ENCODE data around the gene ANKRD13B. TPM values are rescaled to one million over a fixed set of nuclear protein-coding genes. Genes with fewer than 3 reads are reported as not detected.
A peak's percentile ranks its signal among the peaks of the same experiment; 100 is the strongest.

ANKRD13B gene
- total RNA-seq, 2 donors from 2014 or later = 2.7 to 30.0 TPM

DNA sequence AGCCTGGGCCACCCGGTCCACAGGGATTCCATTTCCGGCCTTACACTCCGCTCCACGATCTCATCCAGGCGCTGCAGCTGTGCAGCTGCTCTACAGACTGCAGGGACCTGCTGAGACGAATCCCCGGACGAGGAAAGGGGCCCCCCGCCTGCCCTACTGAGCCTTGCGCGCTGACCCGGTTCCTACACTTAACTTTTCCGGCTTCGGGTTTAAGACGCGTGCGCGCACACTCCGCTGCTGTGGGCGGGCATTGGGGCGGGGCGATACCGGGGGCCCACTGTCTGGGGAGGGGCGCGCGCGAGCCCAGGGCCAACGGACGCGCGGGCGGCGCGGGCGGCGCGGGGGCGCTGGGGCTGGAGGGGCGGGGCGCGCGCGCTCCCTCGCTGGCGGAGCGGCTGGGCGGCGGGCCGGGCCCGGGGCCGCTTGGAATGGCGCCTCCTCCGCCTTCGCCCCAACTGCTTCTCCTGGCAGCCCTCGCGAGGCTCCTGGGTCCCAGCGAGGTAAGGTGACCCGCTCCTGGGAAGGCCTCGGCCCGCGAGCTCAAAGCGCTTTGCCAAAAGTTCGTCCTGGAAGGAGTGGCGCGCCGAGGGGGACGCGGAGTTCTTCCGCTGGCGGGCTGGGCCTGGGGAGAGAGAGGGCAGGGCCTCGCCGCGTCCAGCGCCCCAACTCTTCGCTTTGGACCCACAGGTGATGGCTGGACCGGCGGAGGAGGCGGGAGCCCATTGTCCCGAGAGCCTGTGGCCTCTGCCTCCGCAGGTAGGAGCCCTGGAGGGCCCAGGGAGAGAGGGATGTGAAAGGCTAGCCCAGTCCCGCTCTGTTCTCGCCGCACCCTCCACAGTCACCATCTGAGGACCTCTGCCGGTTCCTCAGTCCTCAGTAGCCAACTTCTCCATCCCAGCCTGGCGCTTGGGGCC is 24.3 kb upstream of the ANKRD13B start, which contains the start of gene TP53I13:
TP53I13 (plus strand) TSS at position 371 of the 914 bp plus-strand sequence; CDS start at position 429, 58 bp downstream.
- H3K4me1 ChIP-seq (replicated peaks) = peaks cover 4% of the 10 kb centered on the region
- peak within 1 kb of the TSS; percentile 61 to 62 for H3K4me3 ChIP-seq
- peak; percentile 88 for DNase-seq (ENCODE audit: low spot score)
- intact Hi-C loops (cut with DNase I) = no loop called here
- no peaks in the 10 kb centered on the region for H3K36me3 ChIP-seq
- peak within 1 kb of the TSS; percentile 85 to 90 for H3K27ac ChIP-seq
- WGBS = under 1% methylated on average over 72 of the region's 85 CpGs
- TF ChIP-seq POLR2AphosphoS5 (IDR thresholded peaks at IDR 0.05) = peak; percentile 70
- TF ChIP-seq, protein P1, sequence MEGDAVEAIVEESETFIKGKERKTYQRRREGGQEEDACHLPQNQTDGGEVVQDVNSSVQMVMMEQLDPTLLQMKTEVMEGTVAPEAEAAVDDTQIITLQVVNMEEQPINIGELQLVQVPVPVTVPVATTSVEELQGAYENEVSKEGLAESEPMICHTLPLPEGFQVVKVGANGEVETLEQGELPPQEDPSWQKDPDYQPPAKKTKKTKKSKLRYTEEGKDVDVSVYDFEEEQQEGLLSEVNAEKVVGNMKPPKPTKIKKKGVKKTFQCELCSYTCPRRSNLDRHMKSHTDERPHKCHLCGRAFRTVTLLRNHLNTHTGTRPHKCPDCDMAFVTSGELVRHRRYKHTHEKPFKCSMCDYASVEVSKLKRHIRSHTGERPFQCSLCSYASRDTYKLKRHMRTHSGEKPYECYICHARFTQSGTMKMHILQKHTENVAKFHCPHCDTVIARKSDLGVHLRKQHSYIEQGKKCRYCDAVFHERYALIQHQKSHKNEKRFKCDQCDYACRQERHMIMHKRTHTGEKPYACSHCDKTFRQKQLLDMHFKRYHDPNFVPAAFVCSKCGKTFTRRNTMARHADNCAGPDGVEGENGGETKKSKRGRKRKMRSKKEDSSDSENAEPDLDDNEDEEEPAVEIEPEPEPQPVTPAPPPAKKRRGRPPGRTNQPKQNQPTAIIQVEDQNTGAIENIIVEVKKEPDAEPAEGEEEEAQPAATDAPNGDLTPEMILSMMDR (IDR thresholded peaks at IDR 0.05) = no peak
- TF ChIP-seq POLR2A (IDR thresholded peaks at IDR 0.05) = peak; percentile 86
- no peaks in the 10 kb centered on the region for H3K27me3 ChIP-seq (replicated peaks; ENCODE audit: insufficient read depth)
- H3K9me3 ChIP-seq = no peaks in the 10 kb centered on the region

- peak overlapping the region; percentile 85 to 90 for H3K27ac ChIP-seq
- TF ChIP-seq POLR2AphosphoS5 (IDR thresholded peaks at IDR 0.05) (no peak), POLR2A (IDR thresholded peaks at IDR 0.05) (no peak)
- TF ChIP-seq, protein P1 (IDR thresholded peaks at IDR 0.05) = no peak
- no peak for DNase-seq (ENCODE audit: low spot score)
- WGBS = 51% methylated on average over 14 of the region's 14 CpGs
- peak overlapping the region; percentile 61 to 62 for H3K4me3 ChIP-seq
- H3K9me3 ChIP-seq = no peaks in the 10 kb centered on the region
- intact Hi-C loops (cut with DNase I) = no loop called here
- peaks cover 4% of the 10 kb centered on the region for H3K4me1 ChIP-seq (replicated peaks)
- H3K27me3 ChIP-seq (replicated peaks; ENCODE audit: insufficient read depth) = no peaks in the 10 kb centered on the region
- H3K36me3 ChIP-seq = no peaks in the 10 kb centered on the region
Measured at GRCh38 chr17:29569245-29569950, 23.5 kb upstream of the ANKRD13B start.

DNA sequence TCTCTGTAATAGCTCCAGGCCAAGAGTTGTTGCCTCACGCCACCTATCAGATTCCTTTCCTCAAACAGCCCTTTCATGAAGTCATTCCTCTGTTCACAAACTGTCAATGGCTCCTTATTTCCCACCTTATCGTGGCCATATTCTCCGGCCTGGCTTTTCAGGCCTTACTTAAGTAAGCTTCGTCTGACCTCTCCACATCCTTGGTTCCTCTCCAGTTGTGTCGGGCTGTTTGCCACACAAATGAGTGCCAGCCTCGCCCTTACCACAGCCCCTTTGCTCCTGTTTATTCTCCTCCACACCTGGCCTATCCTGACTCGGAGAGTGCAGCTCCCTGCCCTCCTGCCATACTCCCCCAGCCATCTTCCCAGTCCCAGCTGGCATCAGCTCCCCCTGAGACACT is 22.4 kb upstream of the ANKRD13B start:
- no peak for DNase-seq (ENCODE audit: low spot score)
- H3K9me3 ChIP-seq = no peaks in the 10 kb centered on the region
- no peaks in the 10 kb centered on the region for H3K27me3 ChIP-seq (replicated peaks; ENCODE audit: insufficient read depth)
- TF ChIP-seq POLR2A (IDR thresholded peaks at IDR 0.05) (no peak), POLR2AphosphoS5 (IDR thresholded peaks at IDR 0.05) (no peak)
- TF ChIP-seq, protein P1 (IDR thresholded peaks at IDR 0.05) = no peak
- no peak overlapping the region for H3K27ac ChIP-seq
- H3K4me3 ChIP-seq = no peak overlapping the region
- WGBS = 74% methylated on average over 7 of the region's 7 CpGs
- intact Hi-C loops (cut with DNase I) = no loop called here
- H3K4me1 ChIP-seq (replicated peaks) = peaks cover 4% of the 10 kb centered on the region
- no peaks in the 10 kb centered on the region for H3K36me3 ChIP-seq

DNA sequence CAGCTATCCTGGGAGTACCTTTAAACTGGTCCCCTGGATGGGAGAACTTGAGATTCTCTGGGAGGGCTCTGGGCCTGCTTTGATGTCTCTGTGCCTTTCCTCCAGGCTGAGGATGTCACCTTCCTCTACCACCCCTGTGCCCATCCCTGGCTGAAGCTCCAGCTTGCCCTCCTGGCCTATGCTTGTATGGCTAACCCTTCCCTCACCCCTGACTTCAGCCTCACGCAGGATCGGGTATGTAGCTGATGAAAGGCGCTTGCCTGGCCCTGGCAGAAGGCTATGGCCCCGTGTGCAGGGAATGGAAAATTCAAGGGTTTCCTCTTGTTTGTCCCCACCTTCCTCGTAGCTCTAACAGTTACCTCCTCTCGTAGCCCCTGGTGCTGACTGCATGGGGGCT is 21.4 kb upstream of the ANKRD13B start:
- peaks cover 4% of the 10 kb centered on the region for H3K4me1 ChIP-seq (replicated peaks)
- intact Hi-C loops (cut with DNase I) = no loop called here

More for the DNA sequence above, 21.4 kb upstream of the ANKRD13B start:
- no peak for TF ChIP-seq POLR2A (IDR thresholded peaks at IDR 0.05)
- TF ChIP-seq, protein P1 (IDR thresholded peaks at IDR 0.05) = no peak
- TF ChIP-seq POLR2AphosphoS5 (IDR thresholded peaks at IDR 0.05) = no peak
- Histone ChIP-seq H3K9me3 (no peaks in the 10 kb centered on the region), H3K27ac (no peak overlapping the region), H3K4me3 (no peak overlapping the region), H3K27me3 (replicated peaks; ENCODE audit: insufficient read depth) (no peaks in the 10 kb centered on the region), H3K36me3 (peaks cover 5 to 7% of the 10 kb centered on the region in 2 donors)
- no peak for DNase-seq (ENCODE audit: low spot score)
- WGBS = 92% methylated on average over 6 of the region's 6 CpGs
